Liver (tissue), 3 donors: ENCODE results near the gene LINGO4.
"Not testable (repeated sequence)": the region's sequence is repeated elsewhere in the genome, so short reads cannot be mapped to it uniquely, and the experiment has no call there.

Experiments
- CTCF ChIP-seq: fragments of 150-350 bp; IDR thresholded peaks from 2 replicates; pipeline ENCODE4 v1.5.1; 2017; ENCODE audit warnings: improper control_type of control experiment, low read depth, low read length; ENCODE audit not compliant: missing input control
- EGR1 ChIP-seq, 2 donors: IDR thresholded peaks; 2 replicates each; pipeline ENCODE4 v1.6.1; 2016 to 2018; ENCODE audit warnings: antibody characterized with exemption in 2 of 2, low read depth in 2 of 2
- FOXA1 ChIP-seq: IDR thresholded peaks from 2 replicates; pipeline ENCODE4 v1.6.1; 2016; ENCODE audit warnings: antibody characterized with exemption
- JUND ChIP-seq, 2 donors: IDR thresholded peaks; 2 replicates each; pipeline ENCODE4 v1.6.1; 2016; ENCODE audit warnings: antibody characterized with exemption in 2 of 2
- MAX ChIP-seq: IDR thresholded peaks from 2 replicates; pipeline ENCODE4 v1.6.1; 2016; ENCODE audit warnings: antibody characterized with exemption
- RAD21 ChIP-seq, 2 donors: IDR thresholded peaks; 2 replicates each; pipeline ENCODE4 v1.6.1; 2016; ENCODE audit warnings: antibody characterized with exemption in 2 of 2, mild to moderate bottlenecking in 2 of 2
- REST ChIP-seq: IDR thresholded peaks from 2 replicates; pipeline ENCODE4 v1.6.1; 2016; ENCODE audit warnings: antibody characterized with exemption, mild to moderate bottlenecking
- RXRA ChIP-seq, 2 donors: IDR thresholded peaks; 2 replicates each; pipeline ENCODE4 v1.6.1; 2017 to 2018; ENCODE audit warnings: antibody characterized with exemption in 2 of 2, mild to moderate bottlenecking in 1 of 2
- SP1 ChIP-seq: IDR thresholded peaks from 2 replicates; pipeline ENCODE4 v1.6.1; 2018; ENCODE audit warnings: antibody characterized with exemption, mild to moderate bottlenecking
- donor health status: healthy.
- donor health status: healthy.

GRCh38 chr1:151768351-151769066, 36.7 kb downstream of the LINGO4 start:
- TF ChIP-seq CTCF; REST; EGR1 (IDR thresholded peaks at IDR 0.05; ENCODE audit: low read depth in 2 of 2); RXRA (IDR thresholded peaks at IDR 0.05); JUND (IDR thresholded peaks at IDR 0.05); RAD21 (IDR thresholded peaks at IDR 0.05); MAX; FOXA1; SP1: not testable (repeated sequence)
